Measurements from ENCODE around the gene GBP7.

The GBP7 gene

GRCh38 chr1:89211035-89211634 lies 35.3 kb upstream of the GBP7 start:
- H3K79me2 ChIP-seq = no peaks in the 10 kb centered on the region
- H3K36me3 ChIP-seq (ENCODE audit: control insufficient read depth, insufficient read depth, low read length) = no peaks in the 10 kb centered on the region
- H3K9me3 ChIP-seq (ENCODE audit: control insufficient read depth, low read length) = no peaks in the 10 kb centered on the region
- no peak overlapping the region for H3K9ac ChIP-seq
- no peaks in the 10 kb centered on the region for H3K27me3 ChIP-seq (ENCODE audit: control insufficient read depth, insufficient read depth, low read length)
- no peak overlapping the region for H3K27ac ChIP-seq
- no peak overlapping the region for H3K4me3 ChIP-seq (ENCODE audit: low read depth, low read length)
- H3K4me2 ChIP-seq (ENCODE audit: low read length) = no peak overlapping the region
- no peaks in the 10 kb centered on the region for H3K4me1 ChIP-seq
- H2AFZ ChIP-seq = no peak overlapping the region
- TF ChIP-seq, protein P1, sequence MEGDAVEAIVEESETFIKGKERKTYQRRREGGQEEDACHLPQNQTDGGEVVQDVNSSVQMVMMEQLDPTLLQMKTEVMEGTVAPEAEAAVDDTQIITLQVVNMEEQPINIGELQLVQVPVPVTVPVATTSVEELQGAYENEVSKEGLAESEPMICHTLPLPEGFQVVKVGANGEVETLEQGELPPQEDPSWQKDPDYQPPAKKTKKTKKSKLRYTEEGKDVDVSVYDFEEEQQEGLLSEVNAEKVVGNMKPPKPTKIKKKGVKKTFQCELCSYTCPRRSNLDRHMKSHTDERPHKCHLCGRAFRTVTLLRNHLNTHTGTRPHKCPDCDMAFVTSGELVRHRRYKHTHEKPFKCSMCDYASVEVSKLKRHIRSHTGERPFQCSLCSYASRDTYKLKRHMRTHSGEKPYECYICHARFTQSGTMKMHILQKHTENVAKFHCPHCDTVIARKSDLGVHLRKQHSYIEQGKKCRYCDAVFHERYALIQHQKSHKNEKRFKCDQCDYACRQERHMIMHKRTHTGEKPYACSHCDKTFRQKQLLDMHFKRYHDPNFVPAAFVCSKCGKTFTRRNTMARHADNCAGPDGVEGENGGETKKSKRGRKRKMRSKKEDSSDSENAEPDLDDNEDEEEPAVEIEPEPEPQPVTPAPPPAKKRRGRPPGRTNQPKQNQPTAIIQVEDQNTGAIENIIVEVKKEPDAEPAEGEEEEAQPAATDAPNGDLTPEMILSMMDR (IDR thresholded peaks at IDR 0.05) = no peak

GRCh38 chr1:89206373-89206772 lies 30.6 kb upstream of the GBP7 start:
- no peaks in the 10 kb centered on the region for H3K4me1 ChIP-seq
- H3K9ac ChIP-seq = no peak overlapping the region
- H3K36me3 ChIP-seq (ENCODE audit: control insufficient read depth, insufficient read depth, low read length) = no peaks in the 10 kb centered on the region
- H2AFZ ChIP-seq = no peak overlapping the region
- no peaks in the 10 kb centered on the region for H3K27me3 ChIP-seq (ENCODE audit: control insufficient read depth, insufficient read depth, low read length)
- H3K27ac ChIP-seq = no peak overlapping the region
- H3K4me2 ChIP-seq (ENCODE audit: low read length) = no peak overlapping the region
- TF ChIP-seq, protein P1 (IDR thresholded peaks at IDR 0.05) = no peak
- no peaks in the 10 kb centered on the region for H3K9me3 ChIP-seq (ENCODE audit: control insufficient read depth, low read length)
- H3K79me2 ChIP-seq = no peaks in the 10 kb centered on the region
- no peak overlapping the region for H3K4me3 ChIP-seq (ENCODE audit: low read depth, low read length)

DNA sequence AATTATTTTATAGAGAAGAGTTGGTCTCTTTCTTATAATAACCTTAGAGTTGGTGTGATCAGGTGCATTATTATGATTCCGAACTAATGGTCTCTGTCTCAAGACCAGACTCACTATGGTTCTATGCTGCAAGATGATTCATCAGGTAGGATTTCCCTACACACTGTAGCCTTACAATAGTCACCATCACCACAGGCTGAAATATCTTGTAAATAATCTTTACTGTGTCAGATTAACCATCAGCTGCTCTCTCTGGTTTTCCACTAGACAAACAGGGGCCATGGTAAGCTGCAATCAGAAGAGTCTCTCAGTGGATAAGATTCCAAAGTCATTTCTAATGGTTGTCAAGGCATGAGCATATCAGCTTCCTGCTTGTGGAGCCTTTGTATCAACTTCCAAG lies 27.4 kb upstream of the GBP7 start:
- Histone ChIP-seq H3K4me3 (ENCODE audit: low read depth, low read length) (no peak overlapping the region), H3K9ac (no peak overlapping the region), H3K27me3 (ENCODE audit: control insufficient read depth, insufficient read depth, low read length) (no peaks in the 10 kb centered on the region), H3K4me1 (no peaks in the 10 kb centered on the region), H3K36me3 (ENCODE audit: control insufficient read depth, insufficient read depth, low read length) (no peaks in the 10 kb centered on the region), H2AFZ (no peak overlapping the region), H3K9me3 (ENCODE audit: control insufficient read depth, low read length) (no peaks in the 10 kb centered on the region), H3K79me2 (no peaks in the 10 kb centered on the region), H3K4me2 (ENCODE audit: low read length) (no peak overlapping the region), H3K27ac (no peak overlapping the region)
- TF ChIP-seq, protein P1 (IDR thresholded peaks at IDR 0.05) = no peak

DNA sequence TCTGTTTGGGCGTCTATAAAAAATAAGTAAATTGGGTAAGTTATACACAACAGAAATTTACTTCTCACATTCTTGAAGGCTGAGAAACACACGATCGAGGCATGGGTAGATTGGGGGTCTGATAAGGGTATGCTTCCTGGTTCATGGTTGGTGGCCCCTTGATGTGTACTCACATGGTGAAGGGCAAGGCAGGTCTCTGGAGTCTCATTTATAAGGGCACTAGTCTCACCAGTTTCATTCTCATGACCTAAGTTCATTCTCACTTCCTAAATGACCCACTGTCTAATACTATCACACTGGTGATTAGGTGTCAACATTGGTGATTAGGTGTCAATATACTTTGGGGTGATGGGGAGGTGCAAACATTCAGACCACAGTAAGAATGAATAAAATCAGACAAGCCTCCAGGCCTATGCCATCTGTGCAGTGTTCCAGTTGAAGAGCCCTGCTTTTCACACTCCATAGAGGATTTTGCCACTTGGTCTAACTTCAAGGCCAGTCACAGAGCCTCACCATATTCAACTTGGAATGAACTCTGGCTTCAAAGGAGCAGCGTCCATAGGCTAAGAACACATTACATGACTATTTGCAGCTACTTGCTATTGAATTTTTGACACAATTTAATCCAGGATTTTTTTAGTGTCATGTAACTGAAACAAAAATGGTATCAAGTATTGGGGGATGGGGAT lies 25.4 kb upstream of the GBP7 start:
- peak overlapping the region; percentile 93 for H3K27ac ChIP-seq
- H3K36me3 ChIP-seq (ENCODE audit: control insufficient read depth, insufficient read depth, low read length) = no peaks in the 10 kb centered on the region
- TF ChIP-seq, protein P1 (IDR thresholded peaks at IDR 0.05) = no peak
- H2AFZ ChIP-seq = no peak overlapping the region
- no peaks in the 10 kb centered on the region for H3K9me3 ChIP-seq (ENCODE audit: control insufficient read depth, low read length)
- no peak overlapping the region for H3K4me3 ChIP-seq (ENCODE audit: low read depth, low read length)
- H3K27me3 ChIP-seq (ENCODE audit: control insufficient read depth, insufficient read depth, low read length) = no peaks in the 10 kb centered on the region
- no peak overlapping the region for H3K9ac ChIP-seq
- H3K79me2 ChIP-seq = no peaks in the 10 kb centered on the region
- H3K4me1 ChIP-seq = peaks cover 2% of the 10 kb centered on the region
- H3K4me2 ChIP-seq (ENCODE audit: low read length) = no peak overlapping the region

GRCh38 chr1:89200663-89201062 lies 24.9 kb upstream of the GBP7 start:
- no peak overlapping the region for H2AFZ ChIP-seq
- no peaks in the 10 kb centered on the region for H3K79me2 ChIP-seq
- H3K4me2 ChIP-seq (ENCODE audit: low read length) = no peak overlapping the region
- peak overlapping the region; percentile 93 for H3K27ac ChIP-seq
- H3K4me1 ChIP-seq = peaks cover 2% of the 10 kb centered on the region
- H3K27me3 ChIP-seq (ENCODE audit: control insufficient read depth, insufficient read depth, low read length) = no peaks in the 10 kb centered on the region
- no peak overlapping the region for H3K4me3 ChIP-seq (ENCODE audit: low read depth, low read length)
- H3K9ac ChIP-seq = no peak overlapping the region
- no peaks in the 10 kb centered on the region for H3K9me3 ChIP-seq (ENCODE audit: control insufficient read depth, low read length)
- TF ChIP-seq, protein P1 (IDR thresholded peaks at IDR 0.05) = no peak
- H3K36me3 ChIP-seq (ENCODE audit: control insufficient read depth, insufficient read depth, low read length) = no peaks in the 10 kb centered on the region

Measured in parathyroid adenoma (tissue), 2 donors.